ENCODE data around the gene ISL2. TPM values are rescaled to one million over a fixed set of nuclear protein-coding genes. Genes with fewer than 3 reads are reported as not detected.

ISL2 gene
- polyA plus RNA-seq, 2 of the 4 experiments (the other 2 are of a cell fraction): 2.6 to 3.2 TPM

DNA sequence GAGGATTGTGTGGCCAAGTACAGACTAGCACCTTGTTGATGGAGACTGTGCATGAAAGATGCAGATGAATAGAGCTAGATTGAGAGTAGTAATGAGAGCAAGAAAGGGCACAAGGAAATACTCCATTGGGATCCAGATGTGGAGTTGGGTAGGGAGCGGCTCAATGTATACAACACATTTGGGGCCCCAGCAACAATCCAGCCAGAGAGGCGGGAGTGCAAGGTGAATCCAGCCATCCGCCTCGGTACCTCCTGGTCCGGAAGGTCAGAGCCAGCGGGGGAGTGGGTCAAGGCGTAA is 9.0 kb downstream of the ISL2 start (continued):
- TF ChIP-seq EHMT2 (IDR thresholded peaks at IDR 0.05; ENCODE audit: low read depth): no peak
- TF ChIP-seq, protein P1, sequence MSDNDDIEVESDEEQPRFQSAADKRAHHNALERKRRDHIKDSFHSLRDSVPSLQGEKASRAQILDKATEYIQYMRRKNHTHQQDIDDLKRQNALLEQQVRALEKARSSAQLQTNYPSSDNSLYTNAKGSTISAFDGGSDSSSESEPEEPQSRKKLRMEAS (IDR thresholded peaks at IDR 0.05): no peak
- no peak for TF ChIP-seq CHD4 (IDR thresholded peaks at IDR 0.05; ENCODE audit: borderline replicate concordance)
- no peak for TF ChIP-seq NR3C1 (IDR thresholded peaks at IDR 0.05)

DNA sequence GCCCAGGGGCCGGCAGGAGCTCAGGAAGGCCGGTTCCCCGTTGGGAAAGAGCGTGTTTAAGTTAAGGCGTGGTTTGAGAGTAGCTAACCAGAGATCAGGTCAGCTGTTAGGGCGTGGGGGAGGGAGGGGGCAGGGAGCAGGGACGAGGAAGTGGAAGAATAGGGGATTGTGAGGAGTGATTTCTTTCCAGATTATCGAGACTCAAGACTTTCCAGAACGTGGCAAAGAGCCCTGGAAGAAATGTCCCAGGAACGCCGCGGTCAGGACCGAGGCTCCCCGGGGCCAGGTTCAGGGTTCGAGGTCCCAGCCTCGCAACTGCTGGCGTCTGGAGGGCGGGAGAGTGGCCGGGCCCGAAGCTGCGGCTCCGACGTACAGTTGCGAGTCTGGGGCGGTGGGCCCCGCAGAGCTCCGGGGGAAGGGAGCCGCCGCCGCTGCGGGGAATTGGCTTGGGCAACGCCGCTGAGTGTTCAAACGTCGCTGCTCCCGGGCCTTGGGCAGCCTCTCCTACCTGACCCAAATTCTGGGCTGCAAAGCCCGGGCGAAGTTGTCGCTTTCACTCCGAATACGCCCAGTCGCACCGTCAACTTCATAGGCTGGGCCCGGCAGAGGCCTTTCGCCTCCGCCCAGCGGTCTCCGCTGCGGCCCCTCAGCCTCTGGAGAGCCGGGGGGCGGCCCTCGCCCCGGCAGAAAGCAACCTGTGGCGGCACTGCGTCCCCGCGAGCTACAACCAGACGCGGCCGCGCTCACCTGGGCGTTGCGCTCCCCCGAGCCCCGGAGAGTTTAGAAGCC is 9.5 kb downstream of the ISL2 start:
- 91% methylated on average over 59 of the region's 65 CpGs for WGBS (ENCODE audit: missing lambda C conversion rate)
- Histone ChIP-seq H3K4me1 (peaks cover 9% of the 10 kb centered on the region; the same call in 2 of the 3 replicates), H3K4me2 (no peak overlapping the region), H3K27ac (no peak overlapping the region), H3K9me3 (no peaks in the 10 kb centered on the region), H3K4me3 (no peak overlapping the region)
- no peak; a peak in 1 of 6 replicates for ATAC-seq
- no peak for TF ChIP-seq ZFP36 (IDR thresholded peaks at IDR 0.05; ENCODE audit: borderline replicate concordance, partially characterized antibody)
- TF ChIP-seq, protein P2, sequence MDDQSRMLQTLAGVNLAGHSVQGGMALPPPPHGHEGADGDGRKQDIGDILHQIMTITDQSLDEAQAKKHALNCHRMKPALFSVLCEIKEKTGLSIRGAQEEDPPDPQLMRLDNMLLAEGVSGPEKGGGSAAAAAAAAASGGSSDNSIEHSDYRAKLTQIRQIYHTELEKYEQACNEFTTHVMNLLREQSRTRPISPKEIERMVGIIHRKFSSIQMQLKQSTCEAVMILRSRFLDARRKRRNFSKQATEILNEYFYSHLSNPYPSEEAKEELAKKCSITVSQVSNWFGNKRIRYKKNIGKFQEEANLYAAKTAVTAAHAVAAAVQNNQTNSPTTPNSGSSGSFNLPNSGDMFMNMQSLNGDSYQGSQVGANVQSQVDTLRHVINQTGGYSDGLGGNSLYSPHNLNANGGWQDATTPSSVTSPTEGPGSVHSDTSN (IDR thresholded peaks at IDR 0.05): no peak
- no peak for TF ChIP-seq BHLHE40 (IDR thresholded peaks at IDR 0.05; ENCODE audit: low read depth, low read length)
- no peak for TF ChIP-seq JUNB (IDR thresholded peaks at IDR 0.05)
- TF ChIP-seq MAFK (IDR thresholded peaks at IDR 0.05; ENCODE audit: partially characterized antibody): no peak
- TF ChIP-seq, protein P3, sequence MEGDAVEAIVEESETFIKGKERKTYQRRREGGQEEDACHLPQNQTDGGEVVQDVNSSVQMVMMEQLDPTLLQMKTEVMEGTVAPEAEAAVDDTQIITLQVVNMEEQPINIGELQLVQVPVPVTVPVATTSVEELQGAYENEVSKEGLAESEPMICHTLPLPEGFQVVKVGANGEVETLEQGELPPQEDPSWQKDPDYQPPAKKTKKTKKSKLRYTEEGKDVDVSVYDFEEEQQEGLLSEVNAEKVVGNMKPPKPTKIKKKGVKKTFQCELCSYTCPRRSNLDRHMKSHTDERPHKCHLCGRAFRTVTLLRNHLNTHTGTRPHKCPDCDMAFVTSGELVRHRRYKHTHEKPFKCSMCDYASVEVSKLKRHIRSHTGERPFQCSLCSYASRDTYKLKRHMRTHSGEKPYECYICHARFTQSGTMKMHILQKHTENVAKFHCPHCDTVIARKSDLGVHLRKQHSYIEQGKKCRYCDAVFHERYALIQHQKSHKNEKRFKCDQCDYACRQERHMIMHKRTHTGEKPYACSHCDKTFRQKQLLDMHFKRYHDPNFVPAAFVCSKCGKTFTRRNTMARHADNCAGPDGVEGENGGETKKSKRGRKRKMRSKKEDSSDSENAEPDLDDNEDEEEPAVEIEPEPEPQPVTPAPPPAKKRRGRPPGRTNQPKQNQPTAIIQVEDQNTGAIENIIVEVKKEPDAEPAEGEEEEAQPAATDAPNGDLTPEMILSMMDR (IDR thresholded peaks at IDR 0.05): no peak
- no peak for TF ChIP-seq POLR2A (IDR thresholded peaks at IDR 0.05; ENCODE audit: low read length)
- no peak for TF ChIP-seq EHF (CRISPR knock-in tag; IDR thresholded peaks at IDR 0.05)
- CTCF ChIA-PET: interaction anchor here (1.9 to 3.0 kb wide), 3 partner anchors 12 to 111 kb away, joined by 6 to 11 read pairs (median 10); no protein-coding TSS in a partner anchor
- POLR2A ChIA-PET: interaction anchor here (1.0 to 2.3 kb wide), 2 partner anchors 9 to 10 kb away, joined by 4 to 16 read pairs; partner anchors contain the start of gene ISL2
- DNase-seq (ENCODE audit: low read depth in 1 of 2, low spot score in 1 of 2): no peak
- no peak for FAIRE-seq

DNA sequence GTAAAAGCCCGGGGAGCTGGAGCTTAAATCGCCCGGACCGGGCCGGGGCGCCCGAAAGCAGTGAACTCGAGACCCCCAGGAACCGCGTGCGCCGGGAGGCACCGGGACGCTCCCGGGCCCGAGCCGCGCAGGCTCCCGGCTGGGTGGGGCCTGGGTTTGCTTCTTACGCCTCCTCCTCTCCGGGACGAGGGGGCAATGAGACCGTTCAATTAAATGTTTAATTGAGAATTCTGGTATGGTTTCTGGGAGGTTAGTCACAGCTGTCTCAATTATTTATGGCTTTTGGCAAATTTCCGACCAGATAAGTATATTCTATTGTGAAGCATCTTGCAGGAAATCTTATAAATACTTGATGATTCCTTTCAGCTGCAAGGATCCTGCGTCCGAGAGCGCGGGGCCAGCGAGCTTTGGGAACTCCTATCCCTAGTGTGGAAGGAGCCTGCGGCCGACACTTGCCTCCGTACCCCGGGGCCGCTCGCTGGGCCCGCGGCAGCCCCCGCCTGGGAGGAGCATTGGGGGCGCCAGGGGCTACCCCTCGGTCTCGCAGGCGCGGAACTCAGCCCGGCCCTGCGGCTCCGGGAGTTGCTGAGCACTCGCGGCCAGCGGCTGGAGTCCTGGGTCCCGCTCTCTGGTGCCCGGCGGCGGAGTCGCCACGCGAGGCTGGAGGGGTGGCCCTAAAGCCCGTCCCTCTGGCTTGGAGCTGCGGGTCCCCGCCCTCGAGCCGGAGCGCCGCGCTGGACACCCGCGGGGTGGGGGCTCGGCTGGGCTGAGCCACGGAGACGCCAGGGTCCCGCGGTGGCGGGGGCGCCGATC is 10.3 kb downstream of the ISL2 start:
- no peak overlapping the region for H3K4me3 ChIP-seq
- WGBS (ENCODE audit: missing lambda C conversion rate): 92% methylated on average over 67 of the region's 74 CpGs
- POLR2A ChIA-PET: interaction anchor here (1.0 kb wide), 1 partner anchor 10 kb away, joined by 4 read pairs; the partner anchor contains the start of gene ISL2

More for the DNA sequence above, 10.3 kb downstream of the ISL2 start:
- CTCF ChIA-PET: interaction anchor here (3.0 kb wide), 1 partner anchor 112 kb away, joined by 10 read pairs; no protein-coding TSS in a partner anchor
- Histone ChIP-seq H3K27ac (no peak overlapping the region), H3K4me2 (no peak overlapping the region), H3K9me3 (no peaks in the 10 kb centered on the region), H3K4me1 (peaks cover 9% of the 10 kb centered on the region; the same call in 2 of the 3 replicates)
- TF ChIP-seq FOSB (CRISPR knock-in tag; IDR thresholded peaks at IDR 0.05) (no peak), HOXB5 (CRISPR knock-in tag; IDR thresholded peaks at IDR 0.05) (no peak), CEBPB (IDR thresholded peaks at IDR 0.05) (no peak), MAFK (IDR thresholded peaks at IDR 0.05; ENCODE audit: partially characterized antibody) (no peak), HOXA7 (CRISPR knock-in tag; IDR thresholded peaks at IDR 0.05) (no peak), POLR2AphosphoS2 (conservative IDR thresholded peaks at IDR 0.05; ENCODE audit: low read length) (no peak), ZFP36 (IDR thresholded peaks at IDR 0.05; ENCODE audit: borderline replicate concordance, partially characterized antibody) (no peak), EP300 (IDR thresholded peaks at IDR 0.05) (no peak), NPAS2 (CRISPR knock-in tag; IDR thresholded peaks at IDR 0.05; ENCODE audit: borderline replicate concordance) (no peak), KDM1A (IDR thresholded peaks at IDR 0.05; ENCODE audit: low read depth) (no peak), MYC (IDR thresholded peaks at IDR 0.05; ENCODE audit: borderline replicate concordance, low read length) (no peak), SMC3 (IDR thresholded peaks at IDR 0.05) (no peak), BHLHE40 (IDR thresholded peaks at IDR 0.05; ENCODE audit: low read depth, low read length) (no peak), TP53 (CRISPR knock-in tag; IDR thresholded peaks at IDR 0.05) (no peak)
- FAIRE-seq: no peak
- DNase-seq (ENCODE audit: low read depth in 1 of 2, low spot score in 1 of 2): no peak
- no peak for ATAC-seq
